DND-41 (cell line): ENCODE data around the gene RHOH.
A peak's percentile ranks its signal among the peaks of the same experiment; 100 is the strongest.

Experiments used
- ATAC-seq: fragments of 200-7000 bp; cut with Tn5 transposase; 3 replicates; pipeline ENCODE4 v1.9.1; 2021; ENCODE audit warnings: low read depth; ENCODE audit not compliant: insufficient read depth
- DNase-seq: peaks from one replicate; pipeline ENCODE4 v3.0.0-alpha.2; 2020
- H2AFZ ChIP-seq: 2 replicates; pipeline ENCODE4 v1.6.0; 2012; ENCODE audit warnings: low read depth, low read length
- H3K27ac ChIP-seq: 2 replicates; pipeline ENCODE4 v1.5.1; 2012; ENCODE audit warnings: low read length, inconsistent platforms
- H3K27me3 ChIP-seq: fragments of 200-600 bp; sonication (generic); 2 replicates; pipeline ENCODE4 v1.6.0; 2012; ENCODE audit warnings: low read length, mild to moderate bottlenecking, inconsistent platforms; ENCODE audit not compliant: insufficient read depth, poor library complexity
- H3K36me3 ChIP-seq: 2 replicates; pipeline ENCODE4 v1.5.1; 2012; ENCODE audit warnings: low read length, inconsistent platforms; ENCODE audit not compliant: insufficient read depth
- H3K4me1 ChIP-seq: 2 replicates; pipeline ENCODE4 v1.5.1; 2012; ENCODE audit warnings: mild to moderate bottlenecking, low read length; ENCODE audit not compliant: insufficient read depth
- H3K4me2 ChIP-seq: 2 replicates; pipeline ENCODE4 v1.6.0; 2012; ENCODE audit warnings: mild to moderate bottlenecking, moderate library complexity, low read length, inconsistent platforms; ENCODE audit not compliant: insufficient read depth
- H3K4me3 ChIP-seq, 2 experiments: fragments of 200-600 bp in 1 of 2; shearing (Covaris generic) in 1 of 2; 2 replicates each; pipeline ENCODE4 v1.5.1; 2012 to 2016; ENCODE audit warnings: inconsistent platforms in 2 of 2, low read length in 2 of 2, mild to moderate bottlenecking in 2 of 2, low read depth in 1 of 2, moderate library complexity in 1 of 2
- H3K79me2 ChIP-seq: 2 replicates; pipeline ENCODE4 v1.6.0; 2012; ENCODE audit warnings: low read length, inconsistent platforms; ENCODE audit not compliant: insufficient read depth
- H3K9ac ChIP-seq: 2 replicates; pipeline ENCODE4 v1.6.0; 2012; ENCODE audit warnings: low read depth, mild to moderate bottlenecking, inconsistent platforms, low read length, moderate library complexity
- H3K9me3 ChIP-seq: 2 replicates; pipeline ENCODE4 v1.5.1; 2012; ENCODE audit warnings: low read length, moderate library complexity, mild to moderate bottlenecking, inconsistent platforms; ENCODE audit not compliant: insufficient read depth, severe bottlenecking
- H4K20me1 ChIP-seq: 2 replicates; pipeline ENCODE4 v1.6.0; 2012; ENCODE audit warnings: low read length; ENCODE audit not compliant: insufficient read depth
- EZH2 ChIP-seq: IDR thresholded peaks from 3 replicates; pipeline ENCODE4 v1.6.1; 2012; ENCODE audit warnings: borderline replicate concordance, low read depth, mild to moderate bottlenecking, moderate library complexity, low read length, inconsistent platforms; ENCODE audit not compliant: severe bottlenecking
- TF ChIP-seq, protein P1 (sequence below): IDR thresholded peaks from 2 replicates; pipeline ENCODE4 v1.5.1; 2012; ENCODE audit warnings: borderline replicate concordance, low read length, moderate library complexity, mild to moderate bottlenecking; ENCODE audit not compliant: poor library complexity, severe bottlenecking; ENCODE audit errors: extremely low read depth

RHOH gene

DNA sequence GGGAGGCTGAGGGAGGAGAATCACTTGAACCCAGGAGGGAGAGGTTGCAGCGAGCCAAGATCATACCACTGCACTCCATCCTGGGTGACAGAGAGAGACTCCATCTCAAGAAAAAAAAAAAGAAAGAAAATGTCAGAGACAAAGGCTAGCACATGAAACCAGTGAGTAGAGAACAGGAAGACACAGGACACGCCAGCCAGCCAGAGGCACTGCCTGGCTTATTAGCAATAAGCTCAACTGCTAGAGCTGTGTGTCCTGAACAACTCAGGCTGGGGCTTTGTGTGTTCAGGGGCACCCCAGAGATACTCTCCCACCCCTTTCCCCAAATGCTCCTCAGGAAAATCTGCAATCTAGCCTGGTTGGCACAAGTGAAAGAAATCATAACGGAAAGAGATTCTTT lies 60.0 kb downstream of the RHOH start:
- peaks cover 6% of the 10 kb centered on the region for H3K4me1 ChIP-seq
- ATAC-seq = no peak
- no peak overlapping the region for H3K4me2 ChIP-seq
- H3K9ac ChIP-seq = no peak overlapping the region
- TF ChIP-seq, protein P1, sequence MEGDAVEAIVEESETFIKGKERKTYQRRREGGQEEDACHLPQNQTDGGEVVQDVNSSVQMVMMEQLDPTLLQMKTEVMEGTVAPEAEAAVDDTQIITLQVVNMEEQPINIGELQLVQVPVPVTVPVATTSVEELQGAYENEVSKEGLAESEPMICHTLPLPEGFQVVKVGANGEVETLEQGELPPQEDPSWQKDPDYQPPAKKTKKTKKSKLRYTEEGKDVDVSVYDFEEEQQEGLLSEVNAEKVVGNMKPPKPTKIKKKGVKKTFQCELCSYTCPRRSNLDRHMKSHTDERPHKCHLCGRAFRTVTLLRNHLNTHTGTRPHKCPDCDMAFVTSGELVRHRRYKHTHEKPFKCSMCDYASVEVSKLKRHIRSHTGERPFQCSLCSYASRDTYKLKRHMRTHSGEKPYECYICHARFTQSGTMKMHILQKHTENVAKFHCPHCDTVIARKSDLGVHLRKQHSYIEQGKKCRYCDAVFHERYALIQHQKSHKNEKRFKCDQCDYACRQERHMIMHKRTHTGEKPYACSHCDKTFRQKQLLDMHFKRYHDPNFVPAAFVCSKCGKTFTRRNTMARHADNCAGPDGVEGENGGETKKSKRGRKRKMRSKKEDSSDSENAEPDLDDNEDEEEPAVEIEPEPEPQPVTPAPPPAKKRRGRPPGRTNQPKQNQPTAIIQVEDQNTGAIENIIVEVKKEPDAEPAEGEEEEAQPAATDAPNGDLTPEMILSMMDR = no peak
- TF ChIP-seq EZH2 = no peak
- no peaks in the 10 kb centered on the region for H3K27me3 ChIP-seq
- no peak overlapping the region for H3K27ac ChIP-seq
- H4K20me1 ChIP-seq = no peaks in the 10 kb centered on the region
- H3K9me3 ChIP-seq = no peaks in the 10 kb centered on the region
- H2AFZ ChIP-seq = no peak overlapping the region
- no peaks in the 10 kb centered on the region for H3K36me3 ChIP-seq
- no peak overlapping the region for H3K4me3 ChIP-seq
- H3K79me2 ChIP-seq = no peaks in the 10 kb centered on the region
- DNase-seq = no peak

DNA sequence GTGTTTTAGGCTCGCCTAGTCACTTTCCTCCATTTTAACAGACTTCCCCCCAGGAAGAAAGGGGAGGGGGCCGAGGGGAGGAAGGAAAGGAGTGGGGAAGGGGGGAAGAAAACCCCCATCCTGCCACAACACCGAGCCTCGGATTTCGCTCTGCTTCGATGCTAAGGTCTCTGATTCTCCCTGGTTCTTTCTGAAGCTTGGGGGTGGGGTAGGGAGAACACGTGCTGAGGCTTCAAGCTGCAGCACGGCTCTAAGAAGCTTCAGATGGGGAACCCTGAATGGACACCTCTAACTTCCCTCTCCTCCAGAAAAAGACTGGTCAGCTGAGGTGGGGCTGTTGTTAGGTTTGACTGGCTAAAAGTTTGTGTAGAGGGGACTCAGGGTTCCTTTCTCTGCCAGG lies 61.8 kb downstream of the RHOH start:
- H3K9ac ChIP-seq = no peak overlapping the region
- no peaks in the 10 kb centered on the region for H4K20me1 ChIP-seq
- H2AFZ ChIP-seq = no peak overlapping the region
- H3K9me3 ChIP-seq = no peaks in the 10 kb centered on the region
- H3K79me2 ChIP-seq = no peaks in the 10 kb centered on the region
- no peak overlapping the region for H3K4me3 ChIP-seq
- TF ChIP-seq, protein P1 = no peak
- TF ChIP-seq EZH2 = no peak
- no peaks in the 10 kb centered on the region for H3K27me3 ChIP-seq
- H3K4me1 ChIP-seq = peaks cover 6% of the 10 kb centered on the region
- ATAC-seq (no peak), DNase-seq (no peak)
- H3K27ac ChIP-seq = peak overlapping the region; percentile 18; the same call in 1 of the 2 replicates
- no peaks in the 10 kb centered on the region for H3K36me3 ChIP-seq
- no peak overlapping the region for H3K4me2 ChIP-seq

DNA sequence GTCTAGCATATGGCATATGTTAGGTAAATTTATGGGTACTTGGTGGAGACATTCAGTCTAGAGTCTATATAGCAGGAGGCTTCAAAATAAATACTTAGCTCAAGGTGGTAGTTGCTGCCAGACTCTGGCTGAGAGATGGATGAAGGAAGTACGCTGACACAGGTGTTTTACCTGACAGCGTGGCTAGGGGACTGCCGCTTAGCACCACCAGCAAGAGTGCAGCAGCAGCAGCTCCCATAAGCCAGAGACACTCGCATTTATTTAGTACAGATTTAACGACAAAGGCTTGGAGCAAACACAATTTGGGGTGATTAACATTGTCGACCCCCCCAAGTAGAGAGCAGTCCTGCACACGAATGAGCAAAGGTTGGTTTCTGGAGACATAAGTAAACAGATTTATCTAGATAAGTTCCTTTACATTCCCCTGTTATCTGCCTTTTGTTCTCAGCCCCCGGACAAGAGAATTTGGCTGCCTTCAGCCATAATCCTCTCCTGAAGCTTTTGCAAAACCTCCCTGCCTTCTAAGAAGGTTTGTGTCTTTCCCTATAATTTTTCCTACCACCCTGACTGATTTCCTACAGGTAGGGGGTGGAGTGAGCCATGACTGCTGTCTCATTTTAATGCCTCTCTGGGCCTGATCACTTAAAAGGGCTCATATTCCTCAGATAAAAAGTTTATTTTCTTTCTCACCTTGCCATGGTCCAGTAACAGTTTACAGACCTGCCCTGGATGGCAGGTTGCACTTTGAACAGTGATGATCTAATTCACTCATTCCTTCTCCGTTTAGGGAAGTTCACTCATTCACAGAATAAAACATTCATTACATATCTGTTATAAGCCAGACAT lies 64.6 kb downstream of the RHOH start:
- Histone ChIP-seq H3K4me2 (no peak overlapping the region), H3K27ac (no peak overlapping the region), H3K36me3 (no peaks in the 10 kb centered on the region), H3K9ac (no peak overlapping the region), H3K79me2 (no peaks in the 10 kb centered on the region), H4K20me1 (no peaks in the 10 kb centered on the region), H3K4me1 (peaks cover 29% of the 10 kb centered on the region), H3K4me3 (no peak overlapping the region), H3K27me3 (no peaks in the 10 kb centered on the region), H3K9me3 (no peaks in the 10 kb centered on the region), H2AFZ (no peak overlapping the region)
- DNase-seq (no peak), ATAC-seq (no peak)
- TF ChIP-seq, protein P1 = no peak
- no peak for TF ChIP-seq EZH2
